AG09319 (cell line): ENCODE results near the gene ADARB1.

Experiments used
- DNase-seq: peaks from one replicate; pipeline ENCODE4 v3.0.0-alpha.2; 2010; ENCODE audit warnings: low read depth; ENCODE audit errors: extremely low read depth
- TF ChIP-seq, protein P1 (sequence below): IDR thresholded peaks from 2 replicates; pipeline ENCODE4 v1.5.1; 2011; ENCODE audit warnings: low read depth, mild to moderate bottlenecking, inconsistent platforms, low read length, moderate library complexity

The ADARB1 gene

DNA sequence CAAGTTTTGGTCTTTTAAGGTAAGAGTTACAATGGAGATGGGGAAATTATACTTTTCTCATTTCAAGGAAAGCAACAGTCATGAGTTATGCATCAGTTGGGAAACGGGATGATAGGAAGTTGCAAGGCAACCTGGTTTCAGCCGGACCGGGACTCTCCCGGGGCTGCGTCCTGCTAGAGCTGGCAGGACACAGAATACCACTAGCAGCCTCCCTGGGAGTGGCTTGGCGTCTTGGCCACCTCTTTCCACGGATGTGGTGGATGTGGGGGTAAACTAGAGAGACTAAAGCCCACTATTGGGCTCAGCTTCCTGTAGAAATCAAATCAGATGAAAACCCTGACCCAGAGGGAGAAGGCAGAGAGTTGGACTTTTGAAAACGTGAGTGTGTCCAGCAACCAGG, 71.9 kb downstream of the ADARB1 start:
- DNase-seq = no peak
- TF ChIP-seq, protein P1, sequence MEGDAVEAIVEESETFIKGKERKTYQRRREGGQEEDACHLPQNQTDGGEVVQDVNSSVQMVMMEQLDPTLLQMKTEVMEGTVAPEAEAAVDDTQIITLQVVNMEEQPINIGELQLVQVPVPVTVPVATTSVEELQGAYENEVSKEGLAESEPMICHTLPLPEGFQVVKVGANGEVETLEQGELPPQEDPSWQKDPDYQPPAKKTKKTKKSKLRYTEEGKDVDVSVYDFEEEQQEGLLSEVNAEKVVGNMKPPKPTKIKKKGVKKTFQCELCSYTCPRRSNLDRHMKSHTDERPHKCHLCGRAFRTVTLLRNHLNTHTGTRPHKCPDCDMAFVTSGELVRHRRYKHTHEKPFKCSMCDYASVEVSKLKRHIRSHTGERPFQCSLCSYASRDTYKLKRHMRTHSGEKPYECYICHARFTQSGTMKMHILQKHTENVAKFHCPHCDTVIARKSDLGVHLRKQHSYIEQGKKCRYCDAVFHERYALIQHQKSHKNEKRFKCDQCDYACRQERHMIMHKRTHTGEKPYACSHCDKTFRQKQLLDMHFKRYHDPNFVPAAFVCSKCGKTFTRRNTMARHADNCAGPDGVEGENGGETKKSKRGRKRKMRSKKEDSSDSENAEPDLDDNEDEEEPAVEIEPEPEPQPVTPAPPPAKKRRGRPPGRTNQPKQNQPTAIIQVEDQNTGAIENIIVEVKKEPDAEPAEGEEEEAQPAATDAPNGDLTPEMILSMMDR = no peak

DNA sequence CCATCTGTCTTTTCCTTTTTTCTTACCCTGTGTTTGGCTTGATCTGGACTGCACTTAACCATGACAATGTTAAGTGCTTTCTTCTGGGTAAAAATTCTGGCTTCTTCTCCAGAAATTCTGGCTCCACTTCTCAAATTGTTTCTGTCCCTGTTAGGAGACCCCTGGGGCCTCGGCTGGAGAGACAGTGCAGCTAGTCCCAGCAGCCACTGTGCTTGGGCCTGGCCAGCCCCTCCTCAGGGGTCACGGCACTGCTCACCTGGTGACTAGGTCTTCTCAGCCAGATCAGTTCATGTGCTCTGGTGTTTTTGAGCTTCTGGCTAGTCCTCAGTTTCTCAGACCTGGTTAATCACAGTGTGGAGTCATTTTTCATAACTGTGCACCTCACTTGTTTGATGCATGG, 72.4 kb downstream of the ADARB1 start:
- no peak for DNase-seq
- TF ChIP-seq, protein P1 = no peak

DNA sequence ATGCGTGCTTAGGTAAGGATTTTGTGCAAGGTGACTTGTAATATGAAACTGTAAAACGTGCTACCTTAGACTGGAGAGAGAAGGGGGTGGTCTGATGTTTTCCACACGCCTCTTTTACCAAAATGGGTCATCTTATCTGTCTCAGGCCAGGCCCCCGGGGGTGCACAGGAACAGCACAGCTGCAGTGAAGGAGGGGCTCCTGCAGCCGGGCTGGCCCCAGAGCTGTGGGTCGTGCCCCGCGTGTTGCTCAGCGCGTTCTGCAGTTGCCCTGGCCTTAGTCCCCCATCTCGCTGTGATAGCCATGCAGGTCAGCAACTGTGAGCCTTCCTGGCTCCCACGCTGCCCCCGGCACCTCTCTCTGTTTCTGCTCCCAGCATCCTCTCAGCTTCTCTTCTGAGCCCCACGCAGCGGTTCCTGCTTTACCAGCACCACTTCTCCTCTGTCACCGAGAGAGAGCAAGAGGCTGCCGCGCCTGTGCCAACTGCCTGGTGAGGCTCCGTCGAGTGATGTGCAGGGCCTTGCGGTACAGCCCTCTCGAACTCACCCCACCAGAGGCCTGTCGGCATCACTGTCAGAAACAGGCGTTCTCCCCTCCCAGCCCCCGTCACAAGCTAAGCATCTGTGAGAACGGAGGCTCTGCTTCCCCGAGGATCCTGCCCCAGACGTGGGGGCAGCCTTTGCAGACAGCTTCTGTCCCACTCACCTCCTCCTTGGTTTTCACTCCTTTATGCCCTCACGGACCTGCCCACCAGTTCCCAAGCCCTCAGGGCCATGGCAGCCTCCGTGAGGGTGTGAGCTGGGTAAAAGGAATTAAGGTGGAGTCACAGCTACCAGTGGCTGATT, 73.3 kb downstream of the ADARB1 start:
- TF ChIP-seq, protein P1 = no peak
- DNase-seq = no peak

DNA sequence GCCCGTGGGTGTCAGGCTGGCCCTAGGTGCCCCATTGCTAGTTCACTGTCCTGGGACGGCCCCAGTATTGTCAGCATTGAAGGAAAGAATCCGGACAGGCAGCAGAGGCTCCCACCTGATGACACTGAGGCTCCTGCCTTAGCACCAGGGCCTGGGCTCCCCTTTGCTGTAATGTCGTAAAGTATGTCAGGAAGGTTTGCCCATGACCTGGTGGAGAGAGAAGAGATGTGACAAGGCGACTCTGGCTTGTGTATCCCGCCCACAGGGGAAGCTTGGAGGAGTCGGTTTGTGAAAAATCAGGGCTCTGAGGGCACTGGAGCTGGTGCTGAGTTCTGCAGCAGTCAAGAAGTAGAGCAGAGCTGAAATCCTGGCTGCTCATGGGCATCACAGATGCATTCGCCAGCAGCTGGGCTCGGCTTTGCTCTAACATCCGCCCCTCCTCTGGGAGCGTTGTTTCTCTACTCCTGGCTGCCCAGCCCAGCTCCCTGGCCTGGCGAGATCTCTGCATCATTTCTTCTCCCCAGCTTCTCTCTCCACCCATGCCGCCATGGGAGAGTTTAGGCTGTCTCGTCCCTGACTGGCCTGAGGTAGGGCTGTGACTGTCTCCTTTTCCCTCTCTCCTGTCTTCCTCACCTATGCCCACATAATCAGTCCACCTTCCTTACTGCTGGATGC, 74.1 kb downstream of the ADARB1 start:
- TF ChIP-seq, protein P1 = no peak
- no peak for DNase-seq

DNA sequence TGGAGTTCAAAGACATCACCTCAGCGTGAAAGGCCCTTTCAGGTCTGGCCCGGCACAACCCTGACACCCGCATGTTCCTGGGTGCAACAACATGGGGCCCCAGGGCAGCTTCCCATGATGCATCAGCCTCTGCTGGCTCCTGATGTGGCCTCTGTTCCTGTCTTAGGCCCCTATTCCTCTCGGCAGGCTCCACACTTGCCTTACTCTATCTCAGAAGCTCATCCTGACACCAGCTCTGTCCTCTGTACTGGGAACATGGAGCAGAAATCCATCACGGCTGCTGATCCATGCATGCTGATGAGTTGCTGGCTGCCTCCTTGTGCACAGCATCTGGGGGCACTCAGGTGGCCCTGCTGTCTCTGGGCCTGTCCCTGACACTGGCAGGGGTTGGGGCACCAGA, 74.6 kb downstream of the ADARB1 start:
- DNase-seq = no peak
- TF ChIP-seq, protein P1 = no peak

DNA sequence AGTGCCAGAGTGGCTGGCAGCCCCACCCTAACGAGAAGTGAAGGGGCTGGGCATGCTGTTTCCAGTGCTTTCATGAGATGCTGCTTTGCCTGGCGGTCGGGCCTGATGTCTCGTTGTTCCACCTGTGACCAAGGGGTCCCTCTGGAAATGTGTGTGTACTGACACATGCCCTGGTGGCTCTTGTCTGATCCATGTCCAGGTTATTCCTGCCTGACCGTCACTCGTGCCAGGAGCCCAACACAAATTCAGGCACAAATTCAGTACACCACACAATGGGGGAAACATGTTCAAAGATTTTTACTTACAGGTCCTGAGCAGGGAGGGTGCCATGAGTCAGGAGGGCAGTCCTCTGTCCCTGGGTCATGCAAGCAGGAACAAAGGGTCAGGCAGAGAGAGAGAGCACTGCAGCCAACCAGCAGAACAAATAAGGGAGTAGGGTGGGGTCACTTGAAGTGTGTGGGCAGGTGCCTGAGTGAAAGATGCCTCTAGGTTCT, 76.3 kb downstream of the ADARB1 start:
- TF ChIP-seq, protein P1 = no peak
- no peak for DNase-seq

DNA sequence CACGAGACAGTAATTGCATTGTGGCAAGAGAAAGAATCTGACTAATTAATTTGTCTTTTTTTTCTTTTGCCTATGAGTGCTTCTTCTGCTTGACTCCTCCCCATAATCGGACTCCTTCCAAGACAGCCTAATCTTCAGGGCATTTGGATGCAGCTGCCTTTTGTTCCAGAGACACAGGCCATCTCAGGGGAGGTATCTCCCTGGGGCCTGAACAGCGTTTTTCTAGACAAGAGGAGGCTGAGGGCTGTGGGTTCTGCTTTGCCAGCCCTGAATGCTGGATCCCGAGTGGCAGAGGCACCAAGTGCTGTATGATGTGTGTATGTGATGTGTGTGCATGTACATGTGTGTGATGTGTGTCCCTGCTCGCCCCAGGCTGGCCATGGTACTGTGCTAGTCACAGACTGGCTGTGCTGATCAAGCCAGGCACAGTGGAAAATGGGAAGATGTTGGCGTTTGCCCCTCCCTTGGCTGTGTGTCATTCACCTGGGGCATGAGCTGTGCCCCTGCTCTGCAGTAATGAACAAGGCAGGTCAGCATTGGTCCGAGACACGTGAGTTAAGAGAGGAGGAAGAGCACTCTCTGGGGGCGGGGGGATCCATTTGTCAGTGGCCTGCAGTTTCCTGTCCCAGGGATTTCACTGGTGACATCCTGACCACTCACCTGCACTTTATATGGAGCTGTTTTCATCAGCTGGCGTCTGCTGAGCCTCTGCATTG, 77.2 kb downstream of the ADARB1 start:
- TF ChIP-seq, protein P1 = no peak
- no peak for DNase-seq
